Hepatocyte (in vitro differentiated cells): ENCODE data around the gene CCDC157. TPM values are rescaled to one million over a fixed set of nuclear protein-coding genes. Genes with fewer than 3 reads are reported as not detected.

Source experiments
- DNase-seq: peaks from one replicate; pipeline ENCODE4 v3.0.0-alpha.2; 2016; ENCODE audit warnings: low spot score
- H2AFZ ChIP-seq: fragments of 200-600 bp; sonication (generic); 2 replicates; pipeline ENCODE4 v1.6.0; 2016; ENCODE audit warnings: antibody characterized with exemption, mild to moderate bottlenecking
- H3K27ac ChIP-seq: fragments of 200-600 bp; sonication (generic); 2 replicates; pipeline ENCODE4 v1.5.1; 2016; ENCODE audit warnings: mild to moderate bottlenecking
- H3K27me3 ChIP-seq: fragments of 200-600 bp; sonication (generic); 2 replicates; pipeline ENCODE4 v1.6.1; 2016
- H3K36me3 ChIP-seq: fragments of 200-600 bp; sonication (generic); replicated peaks from 2 replicates; pipeline ENCODE4 v1.5.1; 2016; ENCODE audit warnings: low read depth; ENCODE audit not compliant: insufficient read depth
- H3K4me1 ChIP-seq: fragments of 200-600 bp; sonication (generic); 2 replicates; pipeline ENCODE4 v1.5.1; 2016; ENCODE audit warnings: mild to moderate bottlenecking, moderate library complexity; ENCODE audit not compliant: insufficient read depth
- H3K4me2 ChIP-seq: fragments of 200-600 bp; sonication (generic); 2 replicates; pipeline ENCODE4 v1.6.0; 2016
- H3K4me3 ChIP-seq: fragments of 200-600 bp; sonication (generic); 2 replicates; pipeline ENCODE4 v1.5.1; 2016; ENCODE audit warnings: mild to moderate bottlenecking
- H3K79me2 ChIP-seq: fragments of 200-600 bp; sonication (generic); 2 replicates; pipeline ENCODE4 v1.6.0; 2017; ENCODE audit warnings: mild to moderate bottlenecking
- H3K9me2 ChIP-seq: fragments of 200-600 bp; sonication (generic); replicated peaks from 2 replicates; pipeline ENCODE4 v1.6.0; 2017; ENCODE audit warnings: mild to moderate bottlenecking; ENCODE audit not compliant: insufficient read depth
- H3K9me3 ChIP-seq: fragments of 200-600 bp; sonication (generic); 2 replicates; pipeline ENCODE4 v1.5.1; 2016; ENCODE audit warnings: low read depth, mild to moderate bottlenecking
- H4K20me1 ChIP-seq: fragments of 200-600 bp; sonication (generic); 2 replicates; pipeline ENCODE4 v1.6.0; 2016; ENCODE audit warnings: mild to moderate bottlenecking; ENCODE audit not compliant: insufficient read depth, poor library complexity, severe bottlenecking
- CTCF ChIP-seq: fragments of 200-600 bp; sonication (generic); IDR thresholded peaks from 2 replicates; pipeline ENCODE4 v1.5.1; 2016; ENCODE audit warnings: antibody characterized with exemption, mild to moderate bottlenecking; ENCODE audit not compliant: poor library complexity
- EZH2 ChIP-seq: fragments of 200-600 bp; sonication (generic); IDR thresholded peaks from 2 replicates; pipeline ENCODE4 v1.6.1; 2016; ENCODE audit warnings: antibody characterized with exemption, mild to moderate bottlenecking, borderline replicate concordance
- EZH2phosphoT487 ChIP-seq: fragments of 200-600 bp; sonication (generic); IDR thresholded peaks from one replicate; pipeline ENCODE4 v1.6.1; 2018; ENCODE audit warnings: antibody characterized with exemption, mild to moderate bottlenecking, low read depth, moderate library complexity; ENCODE audit not compliant: unreplicated experiment, severe bottlenecking
- WGBS: methylation state at CpG from one replicate; pipeline ENCODE4 v1.1.6; 2016; ENCODE audit warnings: low lambda C conversion rate; ENCODE audit errors: missing lambda C conversion rate; 5-methylcytosine and 5-hydroxymethylcytosine counted together
- polyA plus RNA-seq: library from polyadenylated mRNA; unstranded; fragments of >200 nt; fragmentation: Nextera tagmentation; extraction: Ambion mirVana; gene quantifications from 2 replicates; pipeline ENCODE4 v1.2.1, GENCODE V29; 2016
- total RNA-seq: library from RNA; depleted of rRNA; stranded (reverse); fragments of >200 nt; gene quantifications from 2 replicates; pipeline ENCODE4 v1.2.3, GENCODE V29; 2014

Gene CCDC157
- 4.1 and 5.3 TPM in 2 replicates for total RNA-seq
- polyA plus RNA-seq = 5.4 TPM in 2 replicates

GRCh38 chr22:30356449-30357235 lies at the start of gene CCDC157, which contains the start of gene SF3A1:
Gene CCDC157, plus strand, starts transcription at chr22:30357007. Its CDS starts 8,994 bp downstream, at chr22:30366001.
Gene SF3A1, minus strand, starts transcription at chr22:30356894. Its CDS starts 102 bp downstream, at chr22:30356792.
- H4K20me1 ChIP-seq = peaks cover 36% of the 10 kb centered on the region
- H3K27ac ChIP-seq = peak within 1 kb of the TSS; percentile 99
- H2AFZ ChIP-seq = peak within 1 kb of the TSS; percentile 80
- H3K36me3 ChIP-seq = no peaks in the 10 kb centered on the region
- no peaks in the 10 kb centered on the region for H3K27me3 ChIP-seq
- no peaks in the 10 kb centered on the region for H3K9me3 ChIP-seq
- H3K79me2 ChIP-seq = peaks cover 42% of the 10 kb centered on the region
- TF ChIP-seq EZH2phosphoT487 = no peak
- no peak for TF ChIP-seq CTCF
- TF ChIP-seq EZH2 = no peak
- WGBS = 2% methylated on average over 75 of the region's 91 CpGs
- H3K4me1 ChIP-seq = peaks cover 19% of the 10 kb centered on the region
- peak within 1 kb of the TSS; percentile 91 for H3K4me2 ChIP-seq
- H3K9me2 ChIP-seq = no peaks in the 10 kb centered on the region
- peak within 1 kb of the TSS; percentile 86 for H3K4me3 ChIP-seq
- peak; percentile 96 for DNase-seq

GRCh38 chr22:30307041-30307574 lies 49.7 kb upstream of the CCDC157 start:
- Histone ChIP-seq H3K4me2 (no peak overlapping the region), H3K27me3 (no peaks in the 10 kb centered on the region), H4K20me1 (peaks cover 24% of the 10 kb centered on the region), H3K36me3 (no peaks in the 10 kb centered on the region), H3K4me1 (peaks cover 51% of the 10 kb centered on the region), H2AFZ (no peak overlapping the region), H3K9me3 (no peaks in the 10 kb centered on the region), H3K9me2 (no peaks in the 10 kb centered on the region), H3K4me3 (no peak overlapping the region), H3K79me2 (peaks cover 69% of the 10 kb centered on the region), H3K27ac (peak overlapping the region; percentile 86)
- no peak for DNase-seq
- WGBS = 82% methylated on average over 4 of the region's 4 CpGs
- TF ChIP-seq EZH2 (no peak), CTCF (no peak), EZH2phosphoT487 (no peak)

- DNase-seq = no peak
- Histone ChIP-seq H3K4me2 (no peak overlapping the region), H3K79me2 (peaks cover 77% of the 10 kb centered on the region), H3K9me2 (no peaks in the 10 kb centered on the region), H3K36me3 (no peaks in the 10 kb centered on the region), H3K4me1 (peaks cover 46% of the 10 kb centered on the region), H3K27ac (no peak overlapping the region), H4K20me1 (peaks cover 31% of the 10 kb centered on the region), H3K27me3 (no peaks in the 10 kb centered on the region), H3K4me3 (no peak overlapping the region), H2AFZ (no peak overlapping the region), H3K9me3 (no peaks in the 10 kb centered on the region)
- WGBS = 84% methylated on average over 2 of the region's 2 CpGs
- TF ChIP-seq EZH2phosphoT487 (no peak), EZH2 (no peak), CTCF (no peak)
Measured at GRCh38 chr22:30308093-30308492, 48.7 kb upstream of the CCDC157 start.
